ENCODE results near the gene MAN1B1. TPM values are rescaled to one million over a fixed set of nuclear protein-coding genes. Genes with fewer than 3 reads are reported as not detected.
A peak's percentile ranks its signal among the peaks of the same experiment; 100 is the strongest.

MAN1B1 gene
- total and polyA plus RNA-seq, 2 of the 4 experiments (the other 2 are of a cell fraction), result 28.7 to 55.1 TPM

GRCh38 chr9:137082222-137082924 is 4.4 kb upstream of the MAN1B1 start:
- H3K27me3 ChIP-seq (ENCODE audit: control insufficient read depth, insufficient read depth, low read length), result no peaks in the 10 kb centered on the region
- H3K14ac ChIP-seq (replicated peaks; ENCODE audit: low read depth, low read length), result no peak overlapping the region
- no peak overlapping the region for H3K4me2 ChIP-seq (ENCODE audit: low read depth, low read length)
- no peak overlapping the region for H2BK15ac ChIP-seq (ENCODE audit: low read depth, low read length)
- H3K27ac ChIP-seq (ENCODE audit: insufficient read depth, low read length), result peak overlapping the region; percentile 65; the same call in 1 of the 2 replicates
- H2BK5ac ChIP-seq (ENCODE audit: low read depth, low read length, poor library complexity, severe bottlenecking), result peak overlapping the region; percentile 87
- ATAC-seq (ENCODE audit: low read depth), result no peak
- H2AK9ac ChIP-seq (replicated peaks; ENCODE audit: low read depth, low read length, poor library complexity), result peak overlapping the region; percentile 71
- H4K5ac ChIP-seq (ENCODE audit: low read depth, low read length), result no peak overlapping the region
- 90% methylated on average over 10 of the region's 16 CpGs; no CpG with 5 or more reads in 1 of the 2 experiments for WGBS, 2 experiments (ENCODE audit: extremely low coverage in 2 of 2, insufficient read length in 1 of 2)
- no peak for DNase-seq
- peaks cover 15 to 55% of the 10 kb centered on the region in 2 experiments for H3K79me1 ChIP-seq (ENCODE audit: low read depth in 1 of 2, low read length in 2 of 2)
- H3K9ac ChIP-seq (ENCODE audit: low read depth, low read length), result no peak overlapping the region
- H3K9me1 ChIP-seq (ENCODE audit: insufficient read depth, low read length), result peaks cover 6% of the 10 kb centered on the region
- H2AK5ac ChIP-seq (ENCODE audit: low read depth, low read length), result peak overlapping the region; percentile 76; the same call in 1 of the 2 replicates
- peak overlapping the region; percentile 64 for H2BK120ac ChIP-seq (ENCODE audit: low read depth, low read length)
- H4K91ac ChIP-seq (ENCODE audit: insufficient read depth, low read depth, low read length), result peak overlapping the region; percentile 85; the same call in 1 of the 2 replicates
- H3K36me3 ChIP-seq (ENCODE audit: control insufficient read depth, insufficient read depth, low read length), result peaks cover 24% of the 10 kb centered on the region; the same call in 1 of the 2 replicates
- peak overlapping the region; percentile 78 for H3K4ac ChIP-seq (ENCODE audit: low read depth, low read length)
- BruUV-seq (replicated peaks), result no TSS peak
- dilution Hi-C loops (cut with HindIII; ENCODE audit: low sequenced_read_pairs, unreplicated experiment), result no loop called here
- H3K56ac ChIP-seq (ENCODE audit: extremely low read depth, insufficient read depth, low read length), result no peak overlapping the region
- no peak overlapping the region for H3K4me3 ChIP-seq (ENCODE audit: insufficient read depth, low read depth, low read length)
- peaks cover 10% of the 10 kb centered on the region for H4K20me1 ChIP-seq (ENCODE audit: insufficient read depth, low read length)
- ChIA-PET CTCF (interaction anchor here (0.7 to 0.9 kb wide), 2 partner anchors 18 to 36 kb away, joined by 3 to 6 read pairs; no protein-coding TSS in a partner anchor), POLR2A (ENCODE audit: unreplicated experiment) (no interaction called here)
- no peak overlapping the region for H2BK20ac ChIP-seq (ENCODE audit: low read depth, low read length)
- peaks cover 15% of the 10 kb centered on the region for H3K4me1 ChIP-seq (ENCODE audit: control insufficient read depth, insufficient read depth, low read length)
- H3K23ac ChIP-seq (ENCODE audit: low read depth, low read length), result no peak overlapping the region
- H2AFZ ChIP-seq (replicated peaks; ENCODE audit: low read length, poor library complexity), result peak overlapping the region; percentile 26
- no peaks in the 10 kb centered on the region for H3K9me3 ChIP-seq (ENCODE audit: control insufficient read depth, insufficient read depth, low read length)
- intact Hi-C loops (cut with micrococcal nuclease), result no loop called here
- H4K8ac ChIP-seq (ENCODE audit: low read depth in 2 of 2, low read length in 2 of 2), result peak overlapping the region in 1 of 2 experiments; percentile 28; a peak in 1 of 4 replicates
- H3K18ac ChIP-seq (ENCODE audit: low read depth, low read length), result no peak overlapping the region
- in situ Hi-C loops (cut with MboI; ENCODE audit: low sequenced_read_pairs), result no loop called here
- no peak for TF ChIP-seq NFE2L2 (IDR thresholded peaks at IDR 0.05; ENCODE audit: low read depth, low read length)
- no peak for TF ChIP-seq CTCF (conservative IDR thresholded peaks at IDR 0.05; ENCODE audit: low read depth, low read length)
- TF ChIP-seq USF2 (IDR thresholded peaks at IDR 0.05; ENCODE audit: low read depth, low read length), result no peak
- no peak for TF ChIP-seq MAZ (IDR thresholded peaks at IDR 0.05; ENCODE audit: borderline replicate concordance, low read depth, low read length)
- TF ChIP-seq MAFK (IDR thresholded peaks at IDR 0.05; ENCODE audit: low read depth, low read length), result no peak
- no peak for TF ChIP-seq BHLHE40 (IDR thresholded peaks at IDR 0.05; ENCODE audit: low read depth, low read length)
- no peak for TF ChIP-seq RAD21 (IDR thresholded peaks at IDR 0.05; ENCODE audit: low read length)
- no peak for TF ChIP-seq SMC3 (IDR thresholded peaks at IDR 0.05; ENCODE audit: low read depth, low read length)
- TF ChIP-seq RFX5 (IDR thresholded peaks at IDR 0.05; ENCODE audit: low read depth, low read length), result no peak
- no peak for TF ChIP-seq POLR2A (IDR thresholded peaks at IDR 0.05; ENCODE audit: low read depth, low read length)
- no peak for TF ChIP-seq MXI1 (IDR thresholded peaks at IDR 0.05; ENCODE audit: borderline replicate concordance, low read depth, low read length)
- TF ChIP-seq CEBPB (IDR thresholded peaks at IDR 0.05; ENCODE audit: low read depth, low read length), result no peak
- TF ChIP-seq FOS (IDR thresholded peaks at IDR 0.05; ENCODE audit: low read depth, low read length), result no peak
- TF ChIP-seq CHD1 (IDR thresholded peaks at IDR 0.05; ENCODE audit: low read depth, low read length), result no peak
- TF ChIP-seq RCOR1 (IDR thresholded peaks at IDR 0.05; ENCODE audit: insufficient replicate concordance, low read length), result no peak
